Measurements from ENCODE around the gene RPN1. TPM values are rescaled to one million over a fixed set of nuclear protein-coding genes. Genes with fewer than 3 reads are reported as not detected.

RPN1 gene
- total and polyA plus RNA-seq, 2 of the 8 experiments (the other 6 are each of a cell fraction or from before 2014, with no cell fraction given) = 165 to 211 TPM

GRCh38 chr3:128579927-128580326 lies 70.7 kb downstream of the RPN1 start:
- Histone ChIP-seq H3K9me3 (ENCODE audit: insufficient read depth in 2 of 2, low read depth in 1 of 2, low read length in 1 of 2) (peaks cover 4 to 6% of the 10 kb centered on the region in 2 experiments; a peak in 3 of 4 replicates), H4K5ac (ENCODE audit: insufficient read length, low read depth, low read length) (no peak overlapping the region), H2BK15ac (ENCODE audit: low read length) (no peak overlapping the region), H3K79me1 (ENCODE audit: low read depth, low read length) (no peaks in the 10 kb centered on the region), H3K36me3 (ENCODE audit: control insufficient read depth in 2 of 4, insufficient read depth in 4 of 4, low read length in 3 of 4) (no peaks in the 10 kb centered on the region), H2BK5ac (ENCODE audit: low read depth, low read length) (no peak overlapping the region), H2BK120ac (replicated peaks; ENCODE audit: low read depth, low read length) (no peak overlapping the region), H3K4me1 (replicated peaks in 1 of 4; ENCODE audit: control insufficient read depth in 3 of 4, insufficient read depth in 4 of 4, low read length in 3 of 4) (peaks cover 0 to 10% (median 3%) of the 10 kb centered on the region in 4 experiments; a peak in 6 of 7 replicates), H2BK12ac (ENCODE audit: low read depth, low read length) (no peak overlapping the region), H3K23ac (ENCODE audit: insufficient read length) (no peak overlapping the region), H4K20me1 (replicated peaks in 1 of 2; ENCODE audit: control insufficient read depth in 1 of 2, insufficient read depth in 2 of 2, low read length in 2 of 2) (no peaks in the 10 kb centered on the region), H4K8ac (ENCODE audit: extremely low read depth, insufficient read depth, low read length) (no peak overlapping the region), H3K4me3 (ENCODE audit: extremely low read depth in 1 of 4, insufficient read depth in 2 of 4, low read depth in 3 of 4, low read length in 4 of 4) (no peak overlapping the region), H2BK20ac (ENCODE audit: low read length) (no peak overlapping the region), H3K56ac (replicated peaks; ENCODE audit: insufficient read length, low read depth, low read length) (no peak overlapping the region), H3K79me2 (ENCODE audit: control insufficient read depth in 1 of 2, insufficient read depth in 2 of 2, low read length in 2 of 2) (no peaks in the 10 kb centered on the region), H2AK5ac (ENCODE audit: low read depth, low read length) (no peak overlapping the region), H3K4me2 (ENCODE audit: insufficient read depth in 1 of 2, low read depth in 2 of 2, low read length in 2 of 2) (no peak overlapping the region), H3K18ac (ENCODE audit: extremely low read depth, low read length) (no peak overlapping the region), H4K91ac (replicated peaks; ENCODE audit: insufficient read length, low read length) (no peak overlapping the region), H3K9ac (replicated peaks in 1 of 4; ENCODE audit: extremely low read depth in 1 of 4, low read depth in 3 of 4, low read length in 3 of 4) (no peak overlapping the region), H3K27me3 (replicated peaks in 1 of 4; ENCODE audit: control insufficient read depth in 3 of 4, extremely low read depth in 1 of 4, insufficient read depth in 3 of 4, low read length in 3 of 4) (peaks cover 0 to 7% (median 5%) of the 10 kb centered on the region in 4 experiments; a peak in 3 of 7 replicates), H3K23me2 (ENCODE audit: low read depth, low read length) (no peaks in the 10 kb centered on the region; the same call in 1 of the 2 replicates), H3K14ac (ENCODE audit: insufficient read length) (no peak overlapping the region), H3K4ac (replicated peaks; ENCODE audit: insufficient read length, low read depth, low read length) (no peak overlapping the region), H2AFZ (ENCODE audit: low read length) (no peak overlapping the region), H3K27ac (ENCODE audit: low read depth, low read length) (no peak overlapping the region)
- DNase-seq (ENCODE audit: low read depth in 1 of 2, low spot score in 2 of 2) = no peak
- no peak for FAIRE-seq
- ChIA-PET POLR2A (ENCODE audit: partially characterized antibody) (interaction anchor here (1.4 kb wide), 1 partner anchor 26 kb away, joined by 3 read pairs; no protein-coding TSS in a partner anchor), CTCF (ENCODE audit: partially characterized antibody) (interaction anchor here (0.8 to 14.5 kb wide), 5 partner anchors 9 to 90 kb away, joined by 3 to 182 read pairs (median 5); no protein-coding TSS in a partner anchor)
- 0 out of 2 replicates have a peak, but pooled peaks have one; percentile 47 for TF ChIP-seq USF2 (IDR thresholded peaks at IDR 0.05; ENCODE audit: low read length)
- TF ChIP-seq CBX8 (IDR thresholded peaks at IDR 0.05; ENCODE audit: borderline replicate concordance, low read depth, low read length) = no peak
- 93% methylated on average over 2 of the region's 2 CpGs; no CpG with 5 or more reads in 1 of the 2 experiments for WGBS, 2 experiments (ENCODE audit: extremely low coverage in 1 of 2, insufficient coverage in 1 of 2, insufficient read length in 1 of 2, insufficient replicate concordance in 2 of 2, low coverage in 1 of 2, low lambda C conversion rate in 2 of 2, missing lambda C conversion rate in 1 of 2)
